H1 (cell line): ENCODE data around the gene BACE2. TPM values are rescaled to one million over a fixed set of nuclear protein-coding genes. Genes with fewer than 3 reads are reported as not detected.

Experiments used
- GTF2F1 ChIP-seq: IDR thresholded peaks from 2 replicates; pipeline ENCODE4 v1.6.1; 2012; ENCODE audit warnings: low read depth, low read length, improper control_type of control experiment, borderline replicate concordance
- polyA plus RNA-seq, 7 experiments: library from polyadenylated mRNA; depleted of rRNA in 3 of 7; stranded (reverse) in 5 of 7; unstranded in 2 of 7; fragments of >200 nt in 5 of 7; fragments of 200-250 nt in 2 of 7; gene quantifications; 1 replicate in 5 of 7; 2 replicates in 1 of 7; 4 replicates in 1 of 7; pipeline versions ENCODE4 v1.2.1 to v1.2.3, GENCODE V29; 2011 to 2013; ENCODE audit warnings: missing spikeins in 2 of 7, mixed read lengths in 2 of 7
- total RNA-seq: library from RNA; stranded (reverse); fragmentation: NEBNext Ultra II Directional; extraction: Animal tissue kit (Norgen Biotek cat#: 25700); gene quantifications from 2 replicates; pipeline ENCODE4 v1.2.1, GENCODE V29; 2021

BACE2 gene
- total and polyA plus RNA-seq, 2 of the 8 experiments (the other 6 are each of a cell fraction or from before 2014, with no cell fraction given), result 8.1 to 10.9 TPM

GRCh38 chr21:41325138-41325912 lies 157.4 kb downstream of the BACE2 start (continued):
- no peak for TF ChIP-seq GTF2F1
